ENCODE measurements around the gene SCFD2. TPM values are rescaled to one million over a fixed set of nuclear protein-coding genes. Genes with fewer than 3 reads are reported as not detected.

Gene SCFD2
- total RNA-seq, 4 donors from 2014 or later, result 14.3 to 37.8 (median 27.7) TPM

DNA sequence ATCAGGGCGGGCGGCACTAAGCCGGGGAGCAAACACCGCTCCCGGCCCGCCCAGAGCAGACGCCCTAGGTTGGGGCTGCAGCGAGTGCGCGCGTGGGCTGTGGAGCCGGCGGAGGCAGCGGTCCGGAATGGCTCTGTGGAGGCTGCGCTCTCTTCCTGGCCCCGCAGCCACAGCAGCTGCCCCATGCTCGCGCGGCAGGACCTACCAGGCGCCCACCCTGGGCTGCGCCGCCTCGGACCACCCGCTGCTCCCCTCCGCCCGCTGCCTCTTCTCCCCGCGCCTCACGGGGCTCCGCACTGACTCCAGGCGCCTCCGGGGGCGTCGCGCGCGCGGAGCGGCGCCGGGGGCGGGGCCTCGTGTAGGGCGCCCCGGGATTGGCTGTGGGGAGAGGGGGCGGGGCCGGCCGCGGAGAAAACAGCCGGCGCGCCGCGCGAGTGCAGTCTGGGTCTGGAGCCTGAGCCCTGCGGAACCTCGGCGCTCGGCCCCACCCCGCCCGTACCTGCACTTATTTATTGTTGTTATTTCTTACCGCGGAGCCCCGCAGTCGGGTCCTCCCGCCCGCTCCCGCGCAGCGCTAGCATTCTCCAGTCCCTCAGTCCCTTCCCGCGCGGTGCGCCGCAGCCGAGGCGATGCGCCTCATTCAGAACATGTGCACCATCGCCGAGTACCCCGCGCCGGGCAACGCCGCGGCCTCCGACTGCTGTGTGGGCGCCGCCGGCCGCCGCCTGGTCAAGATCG, 503.8 kb downstream of the SCFD2 start, which contains the start of gene RASL11B:
RASL11B (plus strand) TSS at position 439 of the 738 bp plus-strand sequence; CDS start at position 630, 191 bp downstream.
- peak within 1 kb of the TSS; percentile 57 to 76 (median 66) for H3K4me3 ChIP-seq
- intact Hi-C loops (cut with DNase I), result loop anchor here (10.0 kb wide), 1 partner anchor 137 kb away; no protein-coding TSS in a partner anchor
- H3K36me3 ChIP-seq, result peaks cover 0 to 7% (median 0%) of the 10 kb centered on the region in 3 donors
- WGBS, 2 donors, result 0 to 1% methylated on average over 1 to 14 of the region's 94 CpGs
- TF ChIP-seq, protein P1, sequence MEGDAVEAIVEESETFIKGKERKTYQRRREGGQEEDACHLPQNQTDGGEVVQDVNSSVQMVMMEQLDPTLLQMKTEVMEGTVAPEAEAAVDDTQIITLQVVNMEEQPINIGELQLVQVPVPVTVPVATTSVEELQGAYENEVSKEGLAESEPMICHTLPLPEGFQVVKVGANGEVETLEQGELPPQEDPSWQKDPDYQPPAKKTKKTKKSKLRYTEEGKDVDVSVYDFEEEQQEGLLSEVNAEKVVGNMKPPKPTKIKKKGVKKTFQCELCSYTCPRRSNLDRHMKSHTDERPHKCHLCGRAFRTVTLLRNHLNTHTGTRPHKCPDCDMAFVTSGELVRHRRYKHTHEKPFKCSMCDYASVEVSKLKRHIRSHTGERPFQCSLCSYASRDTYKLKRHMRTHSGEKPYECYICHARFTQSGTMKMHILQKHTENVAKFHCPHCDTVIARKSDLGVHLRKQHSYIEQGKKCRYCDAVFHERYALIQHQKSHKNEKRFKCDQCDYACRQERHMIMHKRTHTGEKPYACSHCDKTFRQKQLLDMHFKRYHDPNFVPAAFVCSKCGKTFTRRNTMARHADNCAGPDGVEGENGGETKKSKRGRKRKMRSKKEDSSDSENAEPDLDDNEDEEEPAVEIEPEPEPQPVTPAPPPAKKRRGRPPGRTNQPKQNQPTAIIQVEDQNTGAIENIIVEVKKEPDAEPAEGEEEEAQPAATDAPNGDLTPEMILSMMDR (IDR thresholded peaks at IDR 0.05), result peak in 4 of 6 experiments; percentile 25 to 44 (median 32)
- TF ChIP-seq POLR2A (IDR thresholded peaks at IDR 0.05), result peak in 2 of 4 donors; percentile 43 to 62
- DNase-seq, result no peak
- H3K4me1 ChIP-seq, result peaks cover 7 to 21% (median 14%) of the 10 kb centered on the region in 3 donors
- H3K27me3 ChIP-seq, result peaks cover 0 to 37% (median 0%) of the 10 kb centered on the region in 4 donors
- H3K9me3 ChIP-seq, result peaks cover 0 to 13% (median 8%) of the 10 kb centered on the region in 3 donors
- H3K27ac ChIP-seq, result peak within 1 kb of the TSS; percentile 38 to 80 (median 64)

DNA sequence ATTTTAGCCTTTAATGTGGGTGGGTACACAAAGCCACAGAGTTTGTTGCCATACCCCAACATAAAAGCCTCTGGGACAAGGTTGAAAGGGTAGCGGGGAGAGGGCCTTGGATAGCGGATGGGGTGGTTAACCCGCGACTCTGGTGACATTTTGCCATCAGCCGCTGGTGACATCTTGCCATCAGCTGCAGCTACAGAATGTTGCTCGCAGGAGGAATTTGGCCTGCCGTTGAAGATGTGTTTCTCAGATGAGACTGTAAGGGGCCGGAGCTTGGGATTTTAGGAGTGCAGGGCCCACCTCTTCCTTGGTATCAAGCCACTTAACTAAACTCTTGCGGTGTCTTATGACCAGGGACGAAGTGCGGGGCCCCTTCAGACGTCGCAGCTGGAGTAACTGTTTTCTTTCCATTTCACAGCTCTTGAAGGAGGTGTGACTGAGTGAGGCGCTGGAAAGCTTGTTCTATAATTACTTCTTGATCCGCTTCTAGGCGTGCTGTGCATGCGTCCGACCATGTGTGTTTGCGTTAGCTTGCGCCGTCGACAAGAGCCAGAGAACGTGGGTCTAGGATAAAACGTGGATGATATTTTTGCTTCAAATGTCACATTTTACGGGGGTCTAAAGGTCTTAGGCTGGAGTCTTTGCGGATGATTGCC, 504.6 kb downstream of the SCFD2 start:
- intact Hi-C loops (cut with DNase I), result loop anchor here (10.0 kb wide), 1 partner anchor 136 kb away; no protein-coding TSS in a partner anchor
- H3K9me3 ChIP-seq, result peaks cover 0 to 13% (median 8%) of the 10 kb centered on the region in 3 donors

DNA sequence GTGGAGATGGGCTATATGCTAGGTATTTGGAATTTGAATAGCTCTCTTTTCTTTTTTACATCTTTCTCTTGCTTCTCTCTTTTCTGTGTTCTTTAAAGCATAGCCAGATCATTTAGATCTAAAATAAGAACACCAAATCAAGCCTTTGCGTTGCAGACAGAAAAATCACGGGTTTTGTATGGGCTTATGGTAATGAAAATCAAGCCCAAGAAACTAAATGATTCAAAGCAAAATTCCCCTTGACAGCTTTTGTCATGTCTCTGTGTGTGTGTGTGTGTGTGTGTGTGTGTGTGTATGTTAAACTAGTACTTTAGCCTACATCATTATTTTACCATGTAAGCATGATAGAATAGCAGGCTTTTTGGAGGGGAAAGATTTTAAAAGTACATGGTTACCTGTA, 505.5 kb downstream of the SCFD2 start:
- H3K4me3 ChIP-seq, result no peak overlapping the region
- intact Hi-C loops (cut with DNase I), result loop anchor here (10.0 kb wide), 1 partner anchor 136 kb away; no protein-coding TSS in a partner anchor
- WGBS, 2 donors, result 86 to 88% methylated on average over 2 of the region's 2 CpGs
- TF ChIP-seq POLR2A (IDR thresholded peaks at IDR 0.05), result no peak
- TF ChIP-seq, protein P1 (IDR thresholded peaks at IDR 0.05), result no peak
- H3K27ac ChIP-seq, result no peak overlapping the region
- peaks cover 7 to 21% (median 14%) of the 10 kb centered on the region in 3 donors for H3K4me1 ChIP-seq
- no peak for DNase-seq
- H3K36me3 ChIP-seq, result peaks cover 0 to 2% (median 0%) of the 10 kb centered on the region in 3 donors
- peaks cover 0 to 13% (median 8%) of the 10 kb centered on the region in 3 donors for H3K9me3 ChIP-seq
- H3K27me3 ChIP-seq, result peaks cover 0 to 37% (median 0%) of the 10 kb centered on the region in 4 donors

More for the DNA sequence above, 504.6 kb downstream of the SCFD2 start:
- DNase-seq, result no peak
- TF ChIP-seq POLR2A (IDR thresholded peaks at IDR 0.05), result no peak
- TF ChIP-seq, protein P1 (IDR thresholded peaks at IDR 0.05), result no peak
- WGBS, 2 donors, result 50 to 58% methylated on average over 22 to 26 of the region's 26 CpGs
- H3K36me3 ChIP-seq, result peaks cover 0 to 7% (median 0%) of the 10 kb centered on the region in 3 donors
- peak overlapping the region; percentile 57 to 76 (median 66) for H3K4me3 ChIP-seq
- peaks cover 7 to 21% (median 14%) of the 10 kb centered on the region in 3 donors for H3K4me1 ChIP-seq
- H3K27ac ChIP-seq, result peak overlapping the region in 1 of 4 donors; percentile 80
- H3K27me3 ChIP-seq, result peaks cover 0 to 37% (median 0%) of the 10 kb centered on the region in 4 donors

DNA sequence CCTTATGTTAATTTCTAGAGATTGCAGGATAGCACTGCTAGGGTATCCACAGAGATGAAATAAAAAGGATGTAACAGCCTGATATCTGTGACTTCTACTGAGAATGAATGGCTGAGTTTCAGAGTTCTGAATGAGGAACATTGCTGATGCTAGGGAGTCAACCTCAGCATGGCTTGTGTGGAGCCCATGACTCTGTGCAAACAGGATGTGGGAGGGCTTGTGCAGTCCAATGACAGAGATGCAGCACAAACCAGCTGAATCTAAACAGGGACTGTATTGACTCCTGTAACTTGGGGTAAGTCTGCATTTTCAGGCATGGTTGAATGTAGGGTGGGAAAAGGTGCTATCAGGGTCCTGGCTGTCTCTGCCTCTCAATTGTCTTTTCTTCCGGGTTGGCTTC, 509.1 kb downstream of the SCFD2 start:
- peaks cover 0 to 13% (median 8%) of the 10 kb centered on the region in 3 donors for H3K9me3 ChIP-seq
- peaks cover 0 to 21% (median 0%) of the 10 kb centered on the region in 4 donors for H3K27me3 ChIP-seq
- intact Hi-C loops (cut with DNase I), result no loop called here
- 80 to 100% methylated on average over 1 of the region's 1 CpG for WGBS, 2 donors
- H3K4me3 ChIP-seq, result no peak overlapping the region
- no peak overlapping the region for H3K27ac ChIP-seq
- peaks cover 7 to 25% (median 7%) of the 10 kb centered on the region in 3 donors for H3K4me1 ChIP-seq
- no peak for DNase-seq
- TF ChIP-seq, protein P1 (IDR thresholded peaks at IDR 0.05), result no peak
- TF ChIP-seq POLR2A (IDR thresholded peaks at IDR 0.05), result no peak
- H3K36me3 ChIP-seq, result no peaks in the 10 kb centered on the region
